ENCODE data around the gene KRT86. TPM values are rescaled to one million over a fixed set of nuclear protein-coding genes. Genes with fewer than 3 reads are reported as not detected.

Gene KRT86
- total RNA-seq, 4 donors from 2014 or later = 3.6 TPM; not detected in 3

GRCh38 chr12:52305921-52306705 lies 31.7 kb downstream of the KRT86 start:
- TF ChIP-seq CTCF (IDR thresholded peaks at IDR 0.05) (peak in 3 of 5 experiments; percentile 6 to 22 (median 14)), EP300 (IDR thresholded peaks at IDR 0.05; ENCODE audit: low read depth) (no peak), POLR2A (IDR thresholded peaks at IDR 0.05) (no peak), POLR2AphosphoS5 (IDR thresholded peaks at IDR 0.05) (no peak)
- Histone ChIP-seq H3K27me3 (peaks cover 44% of the 10 kb centered on the region), H3K4me3 (no peak overlapping the region), H3K27ac (no peak overlapping the region), H3K9me3 (no peaks in the 10 kb centered on the region), H3K36me3 (no peaks in the 10 kb centered on the region), H3K4me1 (peaks cover 0 to 12% (median 10%) of the 10 kb centered on the region in 4 donors)
- in situ Hi-C loops (cut with MboI; ENCODE audit: low pct_ligation_motif_present in 1 of 4, low pct_unique_long_range_greater_than_20kb in 1 of 4, low sequenced_read_pairs in 3 of 4) = no loop called here
- 70% methylated on average over 8 of the region's 11 CpGs; no CpG with 5 or more reads in 1 of the 2 donors for WGBS, 2 donors (ENCODE audit: low coverage in 1 of 2)
- intact Hi-C loops (cut with DNase I; ENCODE audit: low total_unique reads) = no loop called here
- DNase-seq = no peak

GRCh38 chr12:52306731-52307130 lies 32.3 kb downstream of the KRT86 start:
- no peak for DNase-seq
- H3K9me3 ChIP-seq = no peaks in the 10 kb centered on the region
- intact Hi-C loops (cut with DNase I; ENCODE audit: low total_unique reads) = no loop called here
- in situ Hi-C loops (cut with MboI; ENCODE audit: low pct_ligation_motif_present in 1 of 4, low pct_unique_long_range_greater_than_20kb in 1 of 4, low sequenced_read_pairs in 3 of 4) = no loop called here
- no peak overlapping the region for H3K4me3 ChIP-seq
- H3K4me1 ChIP-seq = peaks cover 0 to 12% (median 10%) of the 10 kb centered on the region in 4 donors
- WGBS, 2 donors (ENCODE audit: low coverage in 1 of 2) = 92% methylated on average over 2 of the region's 2 CpGs; no CpG with 5 or more reads in 1 of the 2 donors
- no peaks in the 10 kb centered on the region for H3K36me3 ChIP-seq
- TF ChIP-seq POLR2AphosphoS5 (IDR thresholded peaks at IDR 0.05) (no peak), POLR2A (IDR thresholded peaks at IDR 0.05) (no peak), EP300 (IDR thresholded peaks at IDR 0.05; ENCODE audit: low read depth) (no peak), CTCF (IDR thresholded peaks at IDR 0.05) (no peak)
- peaks cover 50% of the 10 kb centered on the region for H3K27me3 ChIP-seq
- no peak overlapping the region for H3K27ac ChIP-seq

- peak overlapping the region in 3 of 4 donors; percentile 22 to 52 (median 32) for H3K4me3 ChIP-seq
These were observed 33.7 kb downstream of the KRT86 start for GRCh38 chr12:52307836-52308805.

More at GRCh38 chr12:52307836-52308805, 33.7 kb downstream of the KRT86 start:
- in situ Hi-C loops (cut with MboI; ENCODE audit: low pct_ligation_motif_present in 1 of 4, low pct_unique_long_range_greater_than_20kb in 1 of 4, low sequenced_read_pairs in 3 of 4) (no loop called here), intact Hi-C loops (cut with DNase I; ENCODE audit: low total_unique reads) (no loop called here)
- Histone ChIP-seq H3K36me3 (no peaks in the 10 kb centered on the region), H3K9me3 (no peaks in the 10 kb centered on the region), H3K27me3 (peaks cover 56% of the 10 kb centered on the region), H3K27ac (peak overlapping the region in 2 of 4 donors; percentile 21 to 50), H3K4me1 (peaks cover 0 to 12% (median 10%) of the 10 kb centered on the region in 4 donors)
- 11% methylated on average over 70 of the region's 71 CpGs; no CpG with 5 or more reads in 1 of the 2 donors for WGBS, 2 donors (ENCODE audit: low coverage in 1 of 2)
- peak; percentile 45 for DNase-seq
- TF ChIP-seq CTCF (IDR thresholded peaks at IDR 0.05) (peak in 1 of 5 experiments; percentile 26), EP300 (IDR thresholded peaks at IDR 0.05; ENCODE audit: low read depth) (no peak), POLR2A (IDR thresholded peaks at IDR 0.05) (no peak), POLR2AphosphoS5 (IDR thresholded peaks at IDR 0.05) (no peak)

Measured in transverse colon (tissue), 4 donors.